ENCODE data around the gene USP17L18. TPM values are rescaled to one million over a fixed set of nuclear protein-coding genes. Genes with fewer than 3 reads are reported as not detected.
A peak's percentile ranks its signal among the peaks of the same experiment; 100 is the strongest.
"Not testable (repeated sequence)": the region's sequence is repeated elsewhere in the genome, so short reads cannot be mapped to it uniquely, and the experiment has no call there.

The USP17L18 gene
- total RNA-seq, 2 donors from 2014 or later = not detected

GRCh38 chr4:9267319-9267718 is 18.9 kb downstream of the USP17L18 start, which contains the start of gene USP17L22:
Gene USP17L22 (plus strand): TSS chr4:9267619. CDS start chr4:9267619, 0 bp downstream.
- not testable (repeated sequence) for H3K36me3 Mint-ChIP-seq (ENCODE audit: insufficient read depth in 2 of 2); DNase-seq; ATAC-seq (replicated peaks in 1 of 2); H3K4me1 Mint-ChIP-seq (ENCODE audit: low read depth); H3K27ac Mint-ChIP-seq; H3K27me3 Mint-ChIP-seq (ENCODE audit: low read depth); H3K9me3 Mint-ChIP-seq; H3K4me3 Mint-ChIP-seq

GRCh38 chr4:9271719-9272118 is 23.3 kb downstream of the USP17L18 start:
- not testable (repeated sequence) for H3K27me3 Mint-ChIP-seq (ENCODE audit: low read depth); H3K4me1 Mint-ChIP-seq (ENCODE audit: low read depth)

More at GRCh38 chr4:9271719-9272118, 23.3 kb downstream of the USP17L18 start:
- DNase-seq = peak in 1 of 2 donors; percentile 16
- H3K27ac Mint-ChIP-seq; H3K4me3 Mint-ChIP-seq; H3K36me3 Mint-ChIP-seq (ENCODE audit: insufficient read depth in 2 of 2); ATAC-seq (replicated peaks in 1 of 2); H3K9me3 Mint-ChIP-seq: not testable (repeated sequence)

Other genes with a start within 250 kb of the USP17L18 start
- gene FAM90A26, start 78.2 kb upstream of the USP17L18 start, total RNA-seq = not detected
- gene USP17L10, start 38.0 kb upstream of the USP17L18 start, total RNA-seq = not detected
- gene USP17L11, start 33.2 kb upstream of the USP17L18 start, total RNA-seq = not detected
- not detected for gene USP17L12, start 28.5 kb upstream of the USP17L18 start, total RNA-seq
- not detected for gene USP17L13, start 23.7 kb upstream of the USP17L18 start, total RNA-seq
- gene USP17L15, start 14.2 kb upstream of the USP17L18 start, total RNA-seq = not detected
- not detected for gene USP17L17, start 4.8 kb upstream of the USP17L18 start, total RNA-seq
- gene USP17L19, start 4.7 kb downstream of the USP17L18 start, total RNA-seq = not detected
- not detected for gene USP17L20, start 9.5 kb downstream of the USP17L18 start, total RNA-seq
- not detected for gene USP17L21, start 14.2 kb downstream of the USP17L18 start, total RNA-seq
- not detected for gene USP17L22, start 19.0 kb downstream of the USP17L18 start, total RNA-seq
- gene USP17L24, start 76.5 kb downstream of the USP17L18 start, total RNA-seq = not detected
- not detected for gene USP17L25, start 81.3 kb downstream of the USP17L18 start, total RNA-seq
- gene USP17L26, start 86.0 kb downstream of the USP17L18 start, total RNA-seq = not detected
- not detected for gene USP17L5, start 90.8 kb downstream of the USP17L18 start, total RNA-seq
- gene USP17L27, start 95.5 kb downstream of the USP17L18 start, total RNA-seq = not detected
- not detected for gene USP17L28, start 100.3 kb downstream of the USP17L18 start, total RNA-seq
- not detected for gene USP17L29, start 105.0 kb downstream of the USP17L18 start, total RNA-seq
- gene USP17L30, start 114.5 kb downstream of the USP17L18 start, total RNA-seq = not detected
- gene DEFB131A, start 195.8 kb downstream of the USP17L18 start, total RNA-seq = not detected